ENCODE results near the gene FGFR4. TPM values are rescaled to one million over a fixed set of nuclear protein-coding genes. Genes with fewer than 3 reads are reported as not detected.

The FGFR4 gene
- total RNA-seq, 4 donors from 2014 or later = 2.1 to 4.5 (median 3.8) TPM

GRCh38 chr5:177103523-177104253 is 17.0 kb downstream of the FGFR4 start:
- WGBS = 71% methylated on average over 9 of the region's 9 CpGs
- H3K9me3 ChIP-seq = no peaks in the 10 kb centered on the region
- H3K36me3 ChIP-seq = no peaks in the 10 kb centered on the region
- H3K4me1 ChIP-seq = peaks cover 0 to 3% (median 2%) of the 10 kb centered on the region in 4 donors
- TF ChIP-seq POLR2AphosphoS5 (IDR thresholded peaks at IDR 0.05) (no peak), EP300 (IDR thresholded peaks at IDR 0.05) (no peak), POLR2A (IDR thresholded peaks at IDR 0.05; ENCODE audit: low read depth) (no peak), CTCF (IDR thresholded peaks at IDR 0.05) (no peak)
- no peak for DNase-seq (ENCODE audit: extremely low spot score)
- no peak overlapping the region for H3K27ac ChIP-seq (replicated peaks in 1 of 4)
- intact Hi-C loops (cut with DNase I) = no loop called here
- H3K4me3 ChIP-seq = no peak overlapping the region
- peaks cover 0 to 34% (median 0%) of the 10 kb centered on the region in 4 donors for H3K27me3 ChIP-seq

DNA sequence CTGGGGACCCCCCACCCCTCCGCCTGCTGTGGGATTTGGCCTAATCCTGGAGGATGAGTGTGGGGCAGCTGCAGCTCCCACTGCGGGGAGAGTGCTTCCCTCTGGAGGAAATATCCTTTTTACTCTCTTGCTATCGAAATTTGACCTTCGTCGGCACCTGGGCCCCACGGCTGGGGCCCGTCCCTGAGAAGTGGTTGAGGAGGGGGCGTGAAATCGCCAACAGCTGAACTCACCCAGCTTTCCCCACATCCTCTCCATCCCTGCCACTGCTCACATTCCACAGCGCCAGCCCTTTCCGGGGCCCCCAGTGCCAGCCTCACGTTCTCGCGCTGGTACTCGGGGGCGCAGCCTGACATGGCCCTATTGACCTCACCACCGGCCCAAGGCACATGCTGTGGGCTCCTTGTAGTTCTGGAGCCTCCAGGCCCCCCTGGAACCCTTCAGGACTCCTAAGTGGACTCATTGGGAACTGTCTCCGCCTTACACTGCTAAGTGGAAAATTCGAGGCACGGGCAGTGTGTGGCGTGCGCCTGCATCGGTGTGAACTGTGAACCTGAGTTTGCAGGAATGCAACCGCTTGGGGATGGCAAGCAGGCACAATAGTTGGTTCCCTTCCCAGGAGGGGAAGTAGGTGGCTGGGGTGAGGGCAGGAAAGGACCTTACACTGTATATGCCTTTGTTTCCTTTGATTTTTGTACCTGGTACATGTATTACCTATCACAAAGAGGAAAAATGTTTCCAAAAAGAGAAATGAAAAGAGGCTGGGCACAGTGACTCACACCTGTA is 19.2 kb downstream of the FGFR4 start:
- 79% methylated on average over 24 of the region's 24 CpGs for WGBS
- peaks cover 0 to 4% (median 0%) of the 10 kb centered on the region in 4 donors for H3K4me1 ChIP-seq
- H3K4me3 ChIP-seq = no peak overlapping the region
- DNase-seq (ENCODE audit: extremely low spot score) = no peak
- intact Hi-C loops (cut with DNase I) = no loop called here
- no peaks in the 10 kb centered on the region for H3K9me3 ChIP-seq
- H3K27me3 ChIP-seq = peaks cover 0 to 27% (median 0%) of the 10 kb centered on the region in 4 donors
- no peaks in the 10 kb centered on the region for H3K36me3 ChIP-seq
- H3K27ac ChIP-seq (replicated peaks in 1 of 4) = no peak overlapping the region
- no peak for TF ChIP-seq EP300 (IDR thresholded peaks at IDR 0.05)
- no peak for TF ChIP-seq POLR2A (IDR thresholded peaks at IDR 0.05; ENCODE audit: low read depth)
- no peak for TF ChIP-seq POLR2AphosphoS5 (IDR thresholded peaks at IDR 0.05)
- TF ChIP-seq CTCF (IDR thresholded peaks at IDR 0.05) = no peak

- Histone ChIP-seq H3K36me3 (no peaks in the 10 kb centered on the region), H3K27me3 (peaks cover 0 to 16% (median 0%) of the 10 kb centered on the region in 4 donors), H3K27ac (replicated peaks in 1 of 4) (no peak overlapping the region), H3K9me3 (no peaks in the 10 kb centered on the region), H3K4me3 (no peak overlapping the region), H3K4me1 (peaks cover 3 to 11% (median 5%) of the 10 kb centered on the region in 4 donors)
- DNase-seq (ENCODE audit: extremely low spot score) = no peak
- no peak for TF ChIP-seq POLR2A (IDR thresholded peaks at IDR 0.05; ENCODE audit: low read depth)
- TF ChIP-seq CTCF (IDR thresholded peaks at IDR 0.05) = no peak
- no peak for TF ChIP-seq EP300 (IDR thresholded peaks at IDR 0.05)
- no peak for TF ChIP-seq POLR2AphosphoS5 (IDR thresholded peaks at IDR 0.05)
- 78% methylated on average over 4 of the region's 4 CpGs for WGBS
- intact Hi-C loops (cut with DNase I) = no loop called here
Observed at GRCh38 chr5:177107159-177107558, 20.4 kb downstream of the FGFR4 start.

- Histone ChIP-seq H3K27ac (replicated peaks in 1 of 4) (no peak overlapping the region), H3K36me3 (no peaks in the 10 kb centered on the region), H3K27me3 (peaks cover 0 to 11% (median 0%) of the 10 kb centered on the region in 4 donors), H3K4me3 (no peak overlapping the region), H3K4me1 (peaks cover 9 to 19% (median 16%) of the 10 kb centered on the region in 4 donors), H3K9me3 (no peaks in the 10 kb centered on the region)
- DNase-seq (ENCODE audit: extremely low spot score) = no peak
- 57% methylated on average over 3 of the region's 9 CpGs for WGBS
- TF ChIP-seq CTCF (IDR thresholded peaks at IDR 0.05) (no peak), EP300 (IDR thresholded peaks at IDR 0.05) (no peak), POLR2AphosphoS5 (IDR thresholded peaks at IDR 0.05) (no peak), POLR2A (IDR thresholded peaks at IDR 0.05; ENCODE audit: low read depth) (no peak)
- intact Hi-C loops (cut with DNase I) = loop anchor here (2.0 to 10.0 kb wide), 4 partner anchors 37 to 195 kb away; partner anchors contain the start of genes PRELID1 and RAB24
Observed at GRCh38 chr5:177109810-177110209, 23.1 kb downstream of the FGFR4 start.

Measured in esophagus muscularis mucosa (tissue), 4 donors.